Activated CD4-positive, alpha-beta T cell treated with anti-CD3 and anti-CD28 coated beads for 36 hours (primary cell): ENCODE results near the gene S100A10. TPM values are rescaled to one million over a fixed set of nuclear protein-coding genes. Genes with fewer than 3 reads are reported as not detected.
A peak's percentile ranks its signal among the peaks of the same experiment; 100 is the strongest.

Experiments used
- ATAC-seq: fragments of 200-7000 bp; cut with Tn5 transposase; one replicate; pipeline ENCODE4 v1.10.0; 2021; ENCODE audit warnings: mild to moderate bottlenecking, moderate library complexity
- CTCF ChIA-PET: fragments of 350-600 bp; sonication (Branson Sonifier 250); formaldehyde crosslinking; loops from one replicate; lab custom pipeline; 2021; ENCODE audit warnings: antibody characterized with exemption; lab: Charles Lee
- POLR2A ChIA-PET: fragments of 350-600 bp; sonication (Branson Sonifier 250); formaldehyde crosslinking; loops from one replicate; lab custom pipeline; 2021; ENCODE audit warnings: antibody characterized with exemption, inconsistent platforms; lab: Charles Lee
- DNase-seq: peaks from one replicate; pipeline ENCODE4 v3.0.0-alpha.2; 2020
- H3K27ac Mint-ChIP-seq: one replicate; pipeline ENCODE4 v1.8.0; 2021; ENCODE audit warnings: mixed read lengths
- H3K27me3 Mint-ChIP-seq: one replicate; pipeline ENCODE4 v1.8.0; 2021; ENCODE audit warnings: mixed read lengths
- H3K36me3 Mint-ChIP-seq: one replicate; pipeline ENCODE4 v1.8.0; 2021; ENCODE audit warnings: low read depth, mixed read lengths
- H3K4me1 Mint-ChIP-seq: one replicate; pipeline ENCODE4 v1.8.0; 2021; ENCODE audit warnings: mixed read lengths
- H3K4me3 Mint-ChIP-seq: one replicate; pipeline ENCODE4 v1.8.0; 2021; ENCODE audit warnings: mild to moderate bottlenecking, moderate library complexity, mixed read lengths
- H3K9me3 Mint-ChIP-seq: one replicate; pipeline ENCODE4 v1.8.0; 2021; ENCODE audit warnings: low read depth, mixed read lengths
- intact Hi-C, 2 experiments: fragments of 100-400 bp; cut with DNase I in 1 of 2; cut with micrococcal nuclease in 1 of 2; formaldehyde crosslinking; loops; one replicate each; pipeline versions ENCODE4 v1.14.2 to v1.15.1; 2022 to 2024; cut with DNase I, micrococcal nuclease
- total RNA-seq, 2 experiments: library from RNA; stranded (reverse); gene quantifications; one replicate each; pipeline ENCODE4 v1.2.3, GENCODE V29; 2021

S100A10 gene
- total RNA-seq, 2 experiments from 2014 or later: 230 to 246 TPM

DNA sequence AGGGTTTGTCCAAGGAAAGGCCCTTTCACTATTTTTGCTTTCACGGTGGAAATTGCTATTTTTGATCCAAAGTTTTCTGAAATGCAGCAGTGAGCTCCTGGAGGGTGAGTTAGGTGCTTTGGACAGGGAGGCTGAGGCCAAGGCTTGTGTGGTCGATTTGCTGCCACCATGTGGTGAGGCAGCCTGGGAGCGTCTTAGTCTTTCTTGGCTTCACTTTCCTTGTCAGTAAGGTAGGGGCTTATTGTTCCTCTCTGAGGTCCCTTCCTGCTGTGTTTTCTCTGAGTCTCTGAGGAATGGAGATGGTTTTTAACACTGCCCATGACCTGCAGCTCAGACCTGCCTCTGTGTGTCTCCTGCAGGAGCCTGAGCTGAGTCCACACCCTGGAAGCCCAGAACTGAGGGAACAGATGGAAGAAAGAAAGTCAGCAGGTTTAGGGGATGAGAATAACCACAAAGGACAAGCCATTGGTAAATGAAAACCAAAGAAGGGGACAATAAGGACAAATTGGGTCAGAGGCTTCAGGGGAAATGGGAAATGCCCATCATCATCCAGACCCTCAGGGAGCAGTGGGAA lies 20.1 kb upstream of the S100A10 start:
- Mint-ChIP-seq H3K27me3 (peaks cover 9% of the 10 kb centered on the region), H3K4me3 (no peak overlapping the region), H3K36me3 (no peaks in the 10 kb centered on the region), H3K9me3 (no peaks in the 10 kb centered on the region), H3K27ac (no peak overlapping the region), H3K4me1 (peaks cover 3% of the 10 kb centered on the region)
- intact Hi-C loops: loop anchor here in 1 of 2 experiments (1.0 kb wide), 2 partner anchors 45 to 79 kb away; no protein-coding TSS in a partner anchor
- peak; percentile 72 for DNase-seq
- CTCF ChIA-PET: interaction anchor here (0.6 to 6.2 kb wide), 13 partner anchors 10 to 606 kb away, joined by 3 to 44 read pairs (median 4); no protein-coding TSS in a partner anchor
- ATAC-seq: peak; percentile 49
- POLR2A ChIA-PET: no interaction called here

DNA sequence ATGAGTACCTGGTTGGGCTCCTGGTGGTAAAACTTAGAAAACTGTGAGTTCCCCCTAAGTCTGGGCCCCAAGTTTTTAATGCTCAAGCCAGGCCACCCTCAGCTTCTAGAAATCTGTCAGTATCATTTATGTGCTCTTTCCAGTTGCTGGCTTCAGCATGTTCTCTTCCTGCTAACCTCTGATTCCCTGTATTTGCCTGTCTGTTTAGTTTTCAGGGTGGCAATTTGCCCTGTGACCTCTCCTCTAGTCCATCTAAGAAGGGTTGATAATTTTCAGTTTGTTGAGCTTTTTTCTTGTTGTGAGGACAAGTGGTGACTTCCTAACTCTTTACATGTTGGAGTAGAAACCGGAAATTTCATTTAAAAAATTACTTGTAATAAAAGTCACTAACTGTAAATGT lies 16.0 kb upstream of the S100A10 start:
- DNase-seq (no peak), ATAC-seq (no peak)
- POLR2A ChIA-PET: no interaction called here
- H3K4me1 Mint-ChIP-seq: peaks cover 3% of the 10 kb centered on the region
- no peak overlapping the region for H3K27ac Mint-ChIP-seq
- intact Hi-C loops: no loop called here
- no peaks in the 10 kb centered on the region for H3K9me3 Mint-ChIP-seq
- no peaks in the 10 kb centered on the region for H3K36me3 Mint-ChIP-seq
- CTCF ChIA-PET: interaction anchor here (0.9 to 6.2 kb wide), 3 partner anchors 10 to 40 kb away, joined by 3 to 44 read pairs (median 4); no protein-coding TSS in a partner anchor
- H3K27me3 Mint-ChIP-seq: peaks cover 9% of the 10 kb centered on the region
- no peak overlapping the region for H3K4me3 Mint-ChIP-seq

DNA sequence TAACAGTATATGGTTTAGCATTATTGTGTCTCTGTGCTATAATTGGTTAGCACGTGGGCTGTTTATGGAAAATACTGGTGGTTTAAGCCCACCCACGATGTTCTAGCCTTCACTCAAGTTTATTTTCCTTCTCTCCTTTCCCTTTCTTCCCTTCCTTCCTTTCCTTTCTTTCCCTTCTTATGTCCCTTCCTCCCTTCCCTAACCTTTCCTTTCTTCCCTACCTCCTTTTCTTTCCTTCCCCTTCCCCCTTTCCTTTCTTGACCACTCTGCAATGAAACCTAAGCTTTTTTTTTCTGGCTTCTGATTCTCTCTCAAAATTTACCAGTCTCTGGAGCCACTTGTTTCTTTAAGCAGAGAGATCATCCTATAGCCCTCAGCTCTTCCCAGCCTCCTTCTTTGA lies 13.4 kb upstream of the S100A10 start:
- ATAC-seq (no peak), DNase-seq (no peak)
- intact Hi-C loops: no loop called here
- POLR2A ChIA-PET: no interaction called here
- H3K4me1 Mint-ChIP-seq: no peaks in the 10 kb centered on the region
- H3K9me3 Mint-ChIP-seq: no peaks in the 10 kb centered on the region
- no peaks in the 10 kb centered on the region for H3K36me3 Mint-ChIP-seq
- CTCF ChIA-PET: interaction anchor here (1.5 to 9.9 kb wide), 2 partner anchors 39 to 73 kb away, joined by 3 to 172 read pairs; no protein-coding TSS in a partner anchor
- peaks cover 9% of the 10 kb centered on the region for H3K27me3 Mint-ChIP-seq
- H3K27ac Mint-ChIP-seq: no peak overlapping the region
- H3K4me3 Mint-ChIP-seq: no peak overlapping the region

DNA sequence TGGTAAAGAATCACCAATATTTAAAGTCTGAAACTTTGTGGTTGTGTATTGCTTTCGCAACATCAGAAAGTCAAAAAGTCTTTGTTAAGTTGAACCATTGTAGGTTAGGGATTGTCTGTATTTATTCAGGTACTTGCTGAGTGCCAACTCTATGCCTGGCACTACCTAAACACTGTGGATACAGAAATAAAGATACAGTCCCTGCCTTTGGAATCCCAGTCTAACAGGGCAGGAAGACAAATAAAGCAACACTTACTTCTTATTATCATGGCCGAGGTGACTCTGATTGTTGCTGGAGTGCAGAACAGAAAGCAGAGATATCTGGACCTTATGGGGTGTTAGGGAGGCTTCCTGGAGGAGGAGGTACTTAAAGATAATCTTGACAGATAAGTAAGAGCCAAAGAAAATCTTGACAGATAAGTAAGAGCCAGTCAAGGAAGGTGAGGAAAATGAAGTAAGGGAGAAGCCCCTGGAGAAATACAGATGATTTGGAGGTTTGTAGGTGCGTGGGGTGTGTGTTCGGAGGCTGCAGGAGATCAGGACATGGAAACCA lies 11.8 kb upstream of the S100A10 start:
- POLR2A ChIA-PET: no interaction called here
- ATAC-seq: no peak

DNA sequence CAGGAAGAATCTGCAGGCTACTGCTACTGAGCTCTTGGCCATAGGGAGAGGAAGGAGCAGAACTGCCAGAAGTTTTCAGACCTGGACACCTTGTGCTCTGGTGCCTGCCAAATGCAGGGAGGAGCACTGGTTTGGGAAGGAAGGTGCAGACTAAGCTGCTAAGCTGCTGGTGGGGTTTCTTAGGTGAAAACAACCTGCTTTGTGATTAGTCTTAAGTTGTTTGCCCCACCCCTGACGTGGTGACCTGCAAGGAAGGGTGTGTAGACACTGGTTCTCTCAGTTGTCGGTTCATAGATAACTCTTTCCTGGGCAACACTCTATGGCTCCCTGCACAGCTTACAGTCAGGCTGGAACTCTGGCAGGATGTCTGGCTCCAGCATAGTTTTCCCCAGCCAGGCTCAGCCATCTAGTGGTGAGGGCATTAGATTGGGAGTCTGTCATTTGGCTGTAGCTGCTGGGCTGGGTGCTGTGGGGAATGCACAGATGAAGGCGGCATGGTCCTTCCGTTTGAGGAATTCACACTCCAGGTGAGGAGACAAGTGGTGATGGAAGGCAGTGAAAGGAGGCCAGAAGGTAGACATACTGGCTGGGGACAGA lies 10.3 kb upstream of the S100A10 start:
- no peaks in the 10 kb centered on the region for H3K36me3 Mint-ChIP-seq
- no peak overlapping the region for H3K27ac Mint-ChIP-seq
- peaks cover 7% of the 10 kb centered on the region for H3K4me1 Mint-ChIP-seq
- CTCF ChIA-PET: interaction anchor here (0.6 to 11.7 kb wide), 9 partner anchors 9 to 113 kb away, joined by 3 to 266 read pairs (median 8); no protein-coding TSS in a partner anchor
- intact Hi-C loops: loop anchor here in 1 of 2 experiments (5.0 kb wide), 1 partner anchor 162 kb away; no protein-coding TSS in a partner anchor
- H3K27me3 Mint-ChIP-seq: peaks cover 4% of the 10 kb centered on the region
- H3K4me3 Mint-ChIP-seq: no peak overlapping the region
- H3K9me3 Mint-ChIP-seq: no peaks in the 10 kb centered on the region
- POLR2A ChIA-PET: no interaction called here
- no peak for DNase-seq
- ATAC-seq: no peak

More for the DNA sequence above, 11.8 kb upstream of the S100A10 start:
- peaks cover 9% of the 10 kb centered on the region for H3K27me3 Mint-ChIP-seq
- H3K4me3 Mint-ChIP-seq: no peak overlapping the region
- no peak overlapping the region for H3K27ac Mint-ChIP-seq
- DNase-seq: no peak
- peaks cover 7% of the 10 kb centered on the region for H3K4me1 Mint-ChIP-seq
- CTCF ChIA-PET: interaction anchor here (0.8 to 11.7 kb wide), 6 partner anchors 10 to 69 kb away, joined by 3 to 266 read pairs (median 52); no protein-coding TSS in a partner anchor
- no peaks in the 10 kb centered on the region for H3K9me3 Mint-ChIP-seq
- H3K36me3 Mint-ChIP-seq: no peaks in the 10 kb centered on the region
- intact Hi-C loops: no loop called here

GRCh38 chr1:152002960-152003359 lies 9.3 kb upstream of the S100A10 start:
- H3K9me3 Mint-ChIP-seq: no peaks in the 10 kb centered on the region
- H3K27me3 Mint-ChIP-seq: peaks cover 3% of the 10 kb centered on the region
- CTCF ChIA-PET: interaction anchor here (1.0 to 11.7 kb wide), 9 partner anchors 10 to 112 kb away, joined by 3 to 266 read pairs (median 11); no protein-coding TSS in a partner anchor
- DNase-seq (no peak), ATAC-seq (no peak)
- intact Hi-C loops: loop anchor here in 1 of 2 experiments (5.0 kb wide), 1 partner anchor 161 kb away; no protein-coding TSS in a partner anchor
- H3K36me3 Mint-ChIP-seq: no peaks in the 10 kb centered on the region
- no peak overlapping the region for H3K27ac Mint-ChIP-seq
- POLR2A ChIA-PET: no interaction called here
- H3K4me1 Mint-ChIP-seq: peaks cover 7% of the 10 kb centered on the region
- H3K4me3 Mint-ChIP-seq: no peak overlapping the region

GRCh38 chr1:152001631-152002584 lies 8.2 kb upstream of the S100A10 start:
- CTCF ChIA-PET: interaction anchor here (0.6 to 11.7 kb wide), 33 partner anchors 8 to 1684 kb away, joined by 3 to 266 read pairs (median 7); partner anchors contain the start of genes S100A10 and THEM4
- no peak overlapping the region for H3K27ac Mint-ChIP-seq
- ATAC-seq: peak; percentile 83
- intact Hi-C loops: loop anchor here in 1 of 2 experiments (1.0 to 5.0 kb wide), 3 partner anchors 34 to 160 kb away; no protein-coding TSS in a partner anchor
- peak; percentile 85 for DNase-seq
- H3K36me3 Mint-ChIP-seq: no peaks in the 10 kb centered on the region
- H3K4me3 Mint-ChIP-seq: no peak overlapping the region
- peaks cover 2% of the 10 kb centered on the region for H3K27me3 Mint-ChIP-seq
- peaks cover 7% of the 10 kb centered on the region for H3K4me1 Mint-ChIP-seq
- no peaks in the 10 kb centered on the region for H3K9me3 Mint-ChIP-seq
- POLR2A ChIA-PET: interaction anchor here (0.7 to 1.3 kb wide), 2 partner anchors 32 to 61 kb away, joined by 3 to 13 read pairs; no protein-coding TSS in a partner anchor

GRCh38 chr1:152000964-152001630 lies 7.4 kb upstream of the S100A10 start:
- H3K4me3 Mint-ChIP-seq: no peak overlapping the region
- H3K4me1 Mint-ChIP-seq: peaks cover 7% of the 10 kb centered on the region
- CTCF ChIA-PET: interaction anchor here (0.6 to 11.7 kb wide), 32 partner anchors 8 to 457 kb away, joined by 3 to 266 read pairs (median 5); partner anchors contain the start of genes S100A10 and THEM4
- POLR2A ChIA-PET: interaction anchor here (0.6 to 1.3 kb wide), 3 partner anchors 28 to 60 kb away, joined by 3 to 13 read pairs (median 3); no protein-coding TSS in a partner anchor
- H3K27ac Mint-ChIP-seq: no peak overlapping the region
- no peak for ATAC-seq
- H3K9me3 Mint-ChIP-seq: no peaks in the 10 kb centered on the region
- DNase-seq: no peak
- intact Hi-C loops: loop anchor here in 1 of 2 experiments (1.0 to 5.0 kb wide), 3 partner anchors 33 to 159 kb away; no protein-coding TSS in a partner anchor
- no peaks in the 10 kb centered on the region for H3K36me3 Mint-ChIP-seq
- H3K27me3 Mint-ChIP-seq: peaks cover 2% of the 10 kb centered on the region

DNA sequence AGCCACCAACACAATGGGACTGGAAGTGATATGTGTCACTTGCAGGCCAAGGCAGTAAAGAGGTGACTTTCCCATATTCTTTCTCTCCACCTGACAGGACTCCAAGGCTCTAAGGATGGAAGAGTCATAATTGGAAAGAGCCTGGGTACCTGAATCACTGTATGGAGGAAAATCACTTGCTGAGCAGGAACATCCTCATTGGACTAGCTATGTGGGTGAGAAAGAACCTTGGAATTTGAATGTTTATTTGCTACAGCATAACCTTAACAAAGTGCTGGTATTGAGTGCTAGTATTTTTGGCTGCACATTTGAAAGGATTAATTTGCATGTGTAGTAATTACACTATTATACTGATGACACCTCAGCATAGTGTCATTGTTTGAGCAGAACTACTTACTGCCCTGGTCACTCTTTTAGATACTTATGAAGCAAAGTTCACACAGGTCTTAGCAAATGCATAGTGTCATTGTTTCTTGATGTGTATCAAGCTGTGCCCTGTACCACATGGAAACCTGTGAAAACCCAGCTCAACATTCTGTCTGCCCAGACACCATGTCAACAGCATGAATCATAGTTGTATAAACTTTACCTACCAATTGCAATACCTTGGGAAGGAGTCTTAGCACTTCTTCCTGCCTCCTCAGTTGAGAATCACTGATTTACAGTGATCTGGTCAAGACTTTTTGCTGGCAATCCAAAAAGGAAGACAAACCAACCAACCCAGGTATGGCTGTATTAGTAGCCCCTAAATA lies 5.1 kb upstream of the S100A10 start:
- no peak for ATAC-seq
- no peak for DNase-seq
- no peak overlapping the region for H3K27ac Mint-ChIP-seq
- H3K36me3 Mint-ChIP-seq: no peaks in the 10 kb centered on the region
- ChIA-PET POLR2A (no interaction called here), CTCF (interaction anchor here (0.6 to 11.7 kb wide), 11 partner anchors 13 to 151 kb away, joined by 3 to 266 read pairs (median 5); no protein-coding TSS in a partner anchor)
- intact Hi-C loops: loop anchor here in 1 of 2 experiments (5.0 kb wide), 1 partner anchor 106 kb away; no protein-coding TSS in a partner anchor
- no peaks in the 10 kb centered on the region for H3K9me3 Mint-ChIP-seq
- H3K27me3 Mint-ChIP-seq: peaks cover 2% of the 10 kb centered on the region
- H3K4me1 Mint-ChIP-seq: peaks cover 18% of the 10 kb centered on the region
- H3K4me3 Mint-ChIP-seq: no peak overlapping the region
